Fibroblast of gingiva (primary cell): ENCODE results near the gene CDYL.
"Not testable (repeated sequence)": the region's sequence is repeated elsewhere in the genome, so short reads cannot be mapped to it uniquely, and the experiment has no call there.

Experiments
- DNase-seq: peaks from one replicate; pipeline ENCODE4 v3.0.0-alpha.2; 2011; ENCODE audit warnings: low read depth

The CDYL gene

GRCh38 chr6:4804095-4804494, 27.9 kb downstream of the CDYL start:
- DNase-seq = no peak

- DNase-seq = peak; percentile 10
Observed at GRCh38 chr6:4805553-4806336, 29.5 kb downstream of the CDYL start.

- DNase-seq = no peak
Observed at GRCh38 chr6:4806337-4806725, 30.1 kb downstream of the CDYL start.

- DNase-seq = no peak
Observed at GRCh38 chr6:4806791-4807190, 30.6 kb downstream of the CDYL start.

GRCh38 chr6:4808396-4808795, 32.2 kb downstream of the CDYL start:
- DNase-seq = no peak

GRCh38 chr6:4809999-4810918, 34.1 kb downstream of the CDYL start:
- peak; percentile 60 for DNase-seq

GRCh38 chr6:4812068-4812467, 35.9 kb downstream of the CDYL start:
- no peak for DNase-seq

GRCh38 chr6:4813055-4813454, 36.9 kb downstream of the CDYL start:
- DNase-seq = no peak

- DNase-seq = no peak
Observed at GRCh38 chr6:4814212-4814611, 38.0 kb downstream of the CDYL start.

- no peak for DNase-seq
Observed at GRCh38 chr6:4814987-4815386, 38.8 kb downstream of the CDYL start.

GRCh38 chr6:4815584-4815983, 39.4 kb downstream of the CDYL start:
- no peak for DNase-seq

- DNase-seq = no peak
Observed at GRCh38 chr6:4816904-4817303, 40.7 kb downstream of the CDYL start.

GRCh38 chr6:4817551-4817950, 41.3 kb downstream of the CDYL start:
- peak; percentile 52 for DNase-seq

GRCh38 chr6:4818272-4818938, 42.2 kb downstream of the CDYL start:
- DNase-seq = no peak

- DNase-seq = peak; percentile 14
Observed at GRCh38 chr6:4819706-4820283, 43.6 kb downstream of the CDYL start.

- peak; percentile 77 for DNase-seq
Observed at GRCh38 chr6:4820704-4821276, 44.6 kb downstream of the CDYL start.

GRCh38 chr6:4822476-4822875, 46.3 kb downstream of the CDYL start:
- DNase-seq = no peak

- no peak for DNase-seq
Observed at GRCh38 chr6:4828187-4828698, 52.0 kb downstream of the CDYL start.

GRCh38 chr6:4829089-4829488, 52.9 kb downstream of the CDYL start:
- DNase-seq = no peak

GRCh38 chr6:4835540-4835939, 59.3 kb downstream of the CDYL start:
- DNase-seq = not testable (repeated sequence)

GRCh38 chr6:4840169-4840568, 64.0 kb downstream of the CDYL start:
- no peak for DNase-seq

- no peak for DNase-seq
Observed at GRCh38 chr6:4844108-4844507, 67.9 kb downstream of the CDYL start.
